DND-41 (cell line): ENCODE results near the gene AHCYL2.

Source experiments
- EZH2 ChIP-seq: IDR thresholded peaks from 3 replicates; pipeline ENCODE4 v1.6.1; 2012; ENCODE audit warnings: borderline replicate concordance, low read depth, mild to moderate bottlenecking, moderate library complexity, low read length, inconsistent platforms; ENCODE audit not compliant: severe bottlenecking
- TF ChIP-seq, protein P1 (sequence below): IDR thresholded peaks from 2 replicates; pipeline ENCODE4 v1.5.1; 2012; ENCODE audit warnings: borderline replicate concordance, low read length, moderate library complexity, mild to moderate bottlenecking; ENCODE audit not compliant: poor library complexity, severe bottlenecking; ENCODE audit errors: extremely low read depth

DNA sequence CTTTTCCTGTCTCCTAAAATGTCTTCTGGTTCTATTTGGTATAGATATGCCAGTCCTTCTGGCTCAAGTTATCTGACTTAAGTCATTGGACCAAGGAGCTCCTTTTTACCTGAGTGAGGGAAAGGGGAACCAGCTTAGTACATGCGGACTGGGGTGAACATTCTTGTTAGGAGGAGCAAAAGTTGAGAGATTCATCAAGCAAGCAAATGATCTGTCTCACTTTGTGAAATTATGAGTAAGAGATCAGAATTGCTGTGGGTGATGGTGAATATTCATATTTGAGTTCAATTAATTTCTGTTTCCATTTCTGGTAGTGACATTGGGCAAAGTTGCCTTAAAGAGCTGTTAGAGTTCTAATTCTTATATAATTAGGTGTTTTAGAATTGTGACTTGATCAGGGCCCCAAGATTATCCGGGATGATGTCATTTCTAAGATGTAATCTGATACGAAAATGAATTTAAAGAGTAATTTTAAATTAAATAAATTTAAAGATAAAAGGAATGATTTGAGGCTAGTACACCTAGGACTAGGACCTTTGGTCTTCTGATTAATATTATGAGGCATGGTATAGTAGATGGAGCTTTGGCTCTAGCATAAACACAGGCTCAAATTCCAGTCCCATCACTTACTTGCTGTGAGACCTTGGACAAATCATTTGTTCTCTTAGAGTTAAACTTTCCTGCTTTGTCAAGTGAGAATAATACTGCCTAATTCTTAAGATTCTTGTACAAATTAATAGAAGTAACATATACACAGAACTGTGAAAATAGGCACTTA is 149.0 kb downstream of the AHCYL2 start:
- TF ChIP-seq, protein P1, sequence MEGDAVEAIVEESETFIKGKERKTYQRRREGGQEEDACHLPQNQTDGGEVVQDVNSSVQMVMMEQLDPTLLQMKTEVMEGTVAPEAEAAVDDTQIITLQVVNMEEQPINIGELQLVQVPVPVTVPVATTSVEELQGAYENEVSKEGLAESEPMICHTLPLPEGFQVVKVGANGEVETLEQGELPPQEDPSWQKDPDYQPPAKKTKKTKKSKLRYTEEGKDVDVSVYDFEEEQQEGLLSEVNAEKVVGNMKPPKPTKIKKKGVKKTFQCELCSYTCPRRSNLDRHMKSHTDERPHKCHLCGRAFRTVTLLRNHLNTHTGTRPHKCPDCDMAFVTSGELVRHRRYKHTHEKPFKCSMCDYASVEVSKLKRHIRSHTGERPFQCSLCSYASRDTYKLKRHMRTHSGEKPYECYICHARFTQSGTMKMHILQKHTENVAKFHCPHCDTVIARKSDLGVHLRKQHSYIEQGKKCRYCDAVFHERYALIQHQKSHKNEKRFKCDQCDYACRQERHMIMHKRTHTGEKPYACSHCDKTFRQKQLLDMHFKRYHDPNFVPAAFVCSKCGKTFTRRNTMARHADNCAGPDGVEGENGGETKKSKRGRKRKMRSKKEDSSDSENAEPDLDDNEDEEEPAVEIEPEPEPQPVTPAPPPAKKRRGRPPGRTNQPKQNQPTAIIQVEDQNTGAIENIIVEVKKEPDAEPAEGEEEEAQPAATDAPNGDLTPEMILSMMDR: no peak
- no peak for TF ChIP-seq EZH2
